HG03439 (cell line): ENCODE results near the gene BDKRB1.

ENCODE experiments used
- ATAC-seq: cut with Tn5 transposase; IDR thresholded peaks from one replicate; pipeline ENCODE4 v1.9.1; 2021; ENCODE audit warnings: mild to moderate bottlenecking, moderate library complexity; ENCODE audit not compliant: unreplicated experiment

The BDKRB1 gene

DNA sequence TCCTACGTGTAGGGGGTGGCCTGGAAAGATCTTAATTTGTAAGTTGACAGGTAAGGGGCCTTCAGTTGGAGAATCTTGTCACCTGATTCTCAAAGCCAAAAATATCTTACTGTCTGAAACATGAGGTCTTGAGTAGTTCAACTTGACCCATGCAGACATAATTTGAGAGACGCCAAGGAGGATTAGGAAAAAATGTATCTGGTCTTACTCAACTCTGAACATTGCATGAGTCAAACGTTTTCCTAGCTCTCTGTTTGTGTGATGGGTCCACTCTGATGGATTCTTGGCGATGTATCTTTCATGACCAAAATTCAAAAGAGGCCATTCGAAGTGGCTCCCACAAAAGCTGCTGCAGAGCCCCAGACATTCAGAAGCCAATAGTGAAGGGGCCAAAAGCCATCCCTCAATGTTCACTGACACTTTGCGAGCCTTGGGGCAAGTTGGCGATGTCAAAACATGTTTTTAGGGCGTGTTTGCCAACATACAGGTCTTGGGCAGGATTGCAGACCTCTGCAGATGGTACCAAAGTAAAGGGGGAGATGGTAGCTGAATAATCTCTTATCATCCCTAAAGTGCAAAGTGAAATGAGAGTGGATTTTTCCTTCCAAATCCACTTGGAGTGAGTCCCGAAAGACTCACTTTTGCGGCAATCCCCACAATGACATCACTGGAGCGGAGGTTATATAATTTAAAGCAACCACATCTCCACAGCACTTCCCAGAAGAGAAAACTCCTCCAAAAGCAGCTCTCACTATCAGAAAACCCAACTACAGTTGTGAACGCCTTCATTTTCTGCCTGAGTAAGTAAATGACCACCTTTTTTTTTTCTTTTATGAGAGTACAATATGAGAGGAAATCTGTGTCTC is at the start of gene BDKRB1:
TSS of gene BDKRB1 (plus strand) at position 710 of the 866 bp plus-strand sequence. CDS start 7,473 bp downstream, outside the sequence.
- ATAC-seq: no peak

GRCh38 chr14:96206461-96206860 is 49.5 kb upstream of the BDKRB1 start:
- ATAC-seq: no peak

- ATAC-seq: no peak
Measured at GRCh38 chr14:96207686-96208085, 48.3 kb upstream of the BDKRB1 start.

GRCh38 chr14:96208739-96209138 is 47.3 kb upstream of the BDKRB1 start:
- no peak for ATAC-seq

DNA sequence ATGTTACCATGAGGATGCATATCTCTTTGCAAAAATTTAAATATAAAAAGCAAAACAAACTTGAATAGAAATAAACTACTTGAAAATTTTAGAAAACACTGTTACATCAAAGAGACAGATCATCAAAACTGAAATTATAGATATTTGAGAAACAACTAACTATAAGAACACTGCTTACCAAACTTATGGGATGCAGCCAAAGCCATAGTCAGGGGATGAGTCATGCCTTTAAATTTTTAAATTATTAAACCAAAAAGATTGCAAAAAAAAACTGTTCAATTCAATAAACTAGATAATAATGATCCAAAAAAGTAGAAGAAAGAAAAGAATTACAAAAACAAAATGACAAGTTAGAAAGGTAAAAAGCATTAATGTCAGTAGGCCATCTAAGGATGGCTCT is 43.9 kb upstream of the BDKRB1 start:
- no peak for ATAC-seq

DNA sequence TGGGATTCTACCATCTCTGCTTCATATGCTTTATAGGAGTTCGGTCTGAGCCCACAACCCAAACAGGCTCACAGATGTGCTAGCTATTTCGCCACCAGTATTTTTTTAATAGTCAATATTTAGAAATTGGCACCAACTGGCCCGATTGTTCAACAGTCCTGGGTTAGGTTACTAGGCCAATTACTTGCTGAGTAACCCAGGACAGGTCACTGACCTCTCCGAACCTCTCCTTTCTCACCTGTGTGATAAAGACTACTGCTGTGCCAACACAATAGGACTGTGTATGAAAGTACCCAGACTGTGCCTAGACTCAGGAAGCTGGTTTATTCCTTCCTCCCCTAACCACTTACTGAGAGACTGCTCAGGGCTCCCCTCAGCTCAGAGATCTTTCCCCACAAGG is 43.1 kb upstream of the BDKRB1 start:
- ATAC-seq: no peak

DNA sequence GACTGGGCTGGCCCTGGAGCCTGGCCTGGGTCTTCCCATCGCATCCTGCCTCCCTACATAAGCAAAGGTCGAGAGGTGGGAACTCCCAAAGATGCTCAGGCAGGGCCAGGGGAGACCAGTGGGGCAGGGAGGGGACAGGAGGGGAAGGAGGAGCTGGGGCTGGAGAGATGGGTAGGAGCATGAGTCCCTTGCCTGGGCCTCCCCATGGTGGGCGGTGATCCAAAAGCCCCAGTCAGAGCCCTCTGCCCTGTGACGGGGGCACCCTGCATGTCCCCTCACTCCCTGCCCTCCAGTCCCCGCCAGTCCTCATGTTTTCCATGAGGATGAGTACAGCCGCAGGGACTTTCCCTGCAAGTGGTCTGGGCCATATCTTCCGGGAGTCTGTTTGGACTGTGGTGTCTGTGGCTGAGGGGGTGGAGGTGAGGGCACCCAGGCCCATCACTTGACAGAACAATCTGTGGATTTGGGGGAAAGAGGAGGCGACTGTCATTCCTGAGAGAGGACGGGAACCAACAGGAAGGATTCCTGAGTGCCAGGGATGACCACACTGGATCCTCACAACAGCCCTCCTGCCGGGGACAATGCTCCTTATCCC is 42.0 kb upstream of the BDKRB1 start:
- no peak for ATAC-seq

GRCh38 chr14:96214793-96215192 is 41.2 kb upstream of the BDKRB1 start:
- no peak for ATAC-seq

DNA sequence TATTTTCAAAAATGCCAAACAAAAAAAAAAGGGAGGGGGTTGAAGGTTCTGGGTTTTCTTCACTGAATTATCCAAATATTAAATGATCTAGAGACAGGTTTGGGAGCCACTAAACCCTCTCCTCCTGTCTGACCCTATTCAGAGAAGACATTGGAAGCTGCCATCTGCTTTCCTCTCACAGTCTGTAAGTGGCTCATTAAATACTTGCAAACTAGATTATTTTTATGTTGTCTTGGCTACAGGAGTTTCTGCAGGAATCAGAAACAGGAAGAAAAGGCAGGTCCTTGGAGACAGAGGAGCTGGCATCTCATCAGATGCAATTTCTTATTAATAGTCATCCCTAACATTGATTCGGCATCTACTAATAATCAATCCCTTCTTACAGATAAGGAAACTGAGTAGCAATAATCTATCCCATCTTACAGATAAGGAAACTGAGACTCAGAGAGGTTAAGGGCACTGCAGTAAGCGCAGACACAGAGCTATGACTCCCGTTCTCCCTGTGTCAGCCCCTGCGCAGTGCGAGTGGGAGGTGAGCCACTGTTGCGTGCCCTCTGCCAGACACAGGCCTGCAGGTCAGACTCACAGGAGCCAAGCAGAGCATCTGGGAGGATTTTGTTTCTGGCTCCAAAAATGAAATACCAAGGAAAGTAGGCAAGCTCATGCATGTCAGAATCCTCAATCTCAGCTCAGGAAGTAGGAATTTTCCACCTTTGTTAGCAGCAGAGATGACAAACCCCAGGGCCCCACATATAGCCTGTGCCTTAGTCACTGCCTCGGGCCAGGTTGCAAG is 40.4 kb upstream of the BDKRB1 start:
- ATAC-seq: no peak

- no peak for ATAC-seq
Measured at GRCh38 chr14:96216627-96217026, 39.4 kb upstream of the BDKRB1 start.

DNA sequence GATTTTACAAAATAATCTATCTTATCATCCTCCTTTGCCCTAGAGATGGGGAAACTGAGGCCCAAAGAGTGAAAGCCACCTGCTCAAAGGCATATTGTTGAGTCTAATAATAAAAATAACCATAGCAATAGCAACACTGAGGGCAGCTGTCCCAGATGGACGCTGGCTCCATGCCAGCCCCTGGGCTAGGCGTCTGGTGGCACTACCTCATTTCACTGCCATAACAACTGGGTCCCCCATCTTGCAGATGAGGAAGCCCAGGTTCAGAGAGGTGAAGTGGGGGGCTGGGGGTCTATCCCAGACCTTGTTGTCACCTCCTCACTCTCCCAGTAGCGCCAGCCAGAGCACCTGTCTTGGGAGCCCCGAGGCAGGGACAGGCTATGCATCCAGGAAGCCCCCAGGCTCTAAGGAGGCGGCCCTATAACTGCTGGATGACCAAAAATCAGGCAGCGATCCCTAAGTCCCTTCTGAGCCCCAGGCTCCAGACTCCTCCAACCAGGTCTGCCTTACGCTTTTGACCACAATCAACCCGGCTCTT is 38.6 kb upstream of the BDKRB1 start:
- ATAC-seq: no peak

- ATAC-seq: no peak
Measured at GRCh38 chr14:96221109-96221650, 34.8 kb upstream of the BDKRB1 start.

GRCh38 chr14:96221841-96222240 is 34.2 kb upstream of the BDKRB1 start:
- ATAC-seq: no peak

GRCh38 chr14:96224480-96225096 is 31.4 kb upstream of the BDKRB1 start:
- ATAC-seq: no peak

DNA sequence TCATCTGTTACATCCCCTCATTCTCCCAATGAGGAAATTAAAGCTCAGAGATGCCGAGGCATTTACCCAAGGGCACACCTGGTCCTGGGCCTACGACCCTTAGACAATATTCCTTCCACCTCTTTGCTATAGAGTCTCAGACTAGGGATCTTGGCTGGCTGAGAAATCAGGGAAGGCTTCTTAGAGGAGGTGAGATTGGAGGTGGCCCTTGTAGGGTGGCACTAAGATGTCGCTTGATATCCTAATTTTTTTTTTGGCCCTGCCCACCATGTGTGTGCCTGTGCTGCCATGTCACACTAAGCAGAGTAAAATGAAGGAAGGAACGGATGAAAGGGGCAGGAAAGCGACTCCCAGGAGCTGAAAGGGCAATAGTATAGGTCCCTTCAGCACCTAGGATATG is 30.8 kb upstream of the BDKRB1 start:
- ATAC-seq: no peak

DNA sequence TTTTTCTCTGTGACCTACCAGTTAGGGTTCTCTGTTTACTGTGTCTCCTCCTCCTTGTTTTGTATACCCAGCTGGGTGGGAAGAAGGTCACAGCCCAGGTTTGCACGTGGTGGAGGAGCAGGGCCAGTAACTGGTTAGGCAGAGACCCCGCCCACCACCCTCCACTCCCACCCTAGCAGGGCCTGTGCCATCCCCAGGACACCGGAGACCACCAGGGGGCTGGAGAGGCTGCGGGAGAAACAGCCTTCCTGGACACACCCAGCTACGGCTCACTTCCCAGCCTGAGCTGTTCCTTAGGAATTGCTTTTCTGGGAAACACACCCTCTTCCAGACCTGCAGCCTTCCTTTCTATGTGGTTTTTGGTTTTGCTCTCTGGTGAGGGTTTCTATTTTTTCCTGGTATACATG is 30.3 kb upstream of the BDKRB1 start:
- no peak for ATAC-seq

DNA sequence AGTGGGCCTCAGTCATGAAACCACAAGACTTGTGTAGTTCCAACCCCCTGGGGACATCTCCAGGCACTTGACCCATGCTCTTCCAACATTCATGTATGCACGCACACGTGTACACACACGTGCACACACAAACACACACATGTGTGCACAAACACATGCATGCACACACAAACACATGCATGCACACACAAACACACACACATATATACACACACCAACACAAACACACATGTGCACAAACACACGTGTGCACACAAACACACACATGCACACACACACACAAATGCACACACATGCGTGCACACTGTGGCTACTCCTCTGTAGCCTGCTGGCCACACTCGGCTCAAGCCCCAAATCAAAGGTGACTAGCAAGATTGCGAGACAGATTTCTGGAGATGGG is 28.6 kb upstream of the BDKRB1 start:
- ATAC-seq: no peak

GRCh38 chr14:96229315-96229714 is 26.7 kb upstream of the BDKRB1 start:
- no peak for ATAC-seq

DNA sequence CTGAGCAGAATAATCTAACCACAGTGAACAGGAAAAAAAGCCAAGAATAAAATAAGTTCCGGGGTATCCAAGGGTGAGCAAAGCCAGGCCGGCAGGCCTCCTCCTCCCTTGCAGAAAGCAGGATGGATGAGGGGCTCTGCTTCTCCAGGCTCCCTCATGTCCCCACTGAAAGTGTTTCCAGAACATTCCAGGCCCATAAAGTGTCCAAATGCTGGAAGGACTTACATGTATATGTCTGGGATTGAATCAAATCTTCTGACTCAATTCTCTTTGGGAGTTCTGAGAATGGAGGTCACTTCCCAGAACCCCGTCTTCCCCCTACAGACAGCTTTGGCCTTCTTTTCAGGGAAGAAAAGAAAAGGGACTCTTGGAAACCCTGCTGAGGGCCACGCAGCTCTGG is 25.0 kb upstream of the BDKRB1 start:
- no peak for ATAC-seq

DNA sequence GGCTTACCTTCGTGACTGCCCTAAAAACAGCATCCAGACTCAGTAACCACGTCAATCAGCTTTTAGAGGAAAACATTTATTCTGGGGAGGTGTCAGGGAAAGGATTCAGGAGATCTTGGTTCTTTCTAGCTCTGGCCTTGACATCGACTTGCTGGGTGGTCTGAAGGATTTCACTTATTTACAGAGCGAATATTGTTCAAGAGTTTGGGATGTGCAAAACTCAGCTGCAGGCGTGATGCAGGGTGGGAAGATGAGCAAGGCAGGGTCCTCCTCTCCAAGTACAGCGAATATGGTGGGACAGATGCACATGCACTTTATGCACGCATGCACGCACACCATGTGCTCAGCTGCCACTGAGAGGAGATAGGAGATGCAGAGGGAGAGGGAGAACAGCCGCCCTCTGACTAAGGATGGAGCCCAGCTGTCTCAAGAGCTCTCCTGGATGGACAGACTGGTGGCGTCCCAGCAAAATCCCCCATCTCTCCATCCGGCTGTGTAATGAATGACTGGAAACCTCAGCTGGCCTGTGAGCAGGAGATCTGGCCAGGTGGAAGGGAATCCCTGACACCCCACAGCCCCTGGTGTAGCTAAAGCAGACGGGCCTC is 24.4 kb upstream of the BDKRB1 start:
- no peak for ATAC-seq
